HG03439 (cell line): ENCODE data around the gene C1orf52.
A peak's percentile ranks its signal among the peaks of the same experiment; 100 is the strongest.
"Not testable (repeated sequence)": the region's sequence is repeated elsewhere in the genome, so short reads cannot be mapped to it uniquely, and the experiment has no call there.

Experiments used
- ATAC-seq: cut with Tn5 transposase; IDR thresholded peaks from one replicate; pipeline ENCODE4 v1.9.1; 2021; ENCODE audit warnings: mild to moderate bottlenecking, moderate library complexity; ENCODE audit not compliant: unreplicated experiment

Gene C1orf52

GRCh38 chr1:85278853-85279314 lies 19.4 kb upstream of the C1orf52 start:
- no peak for ATAC-seq

- ATAC-seq: no peak
Observed at GRCh38 chr1:85277802-85278201, 18.3 kb upstream of the C1orf52 start.

GRCh38 chr1:85276978-85277639 lies 17.6 kb upstream of the C1orf52 start:
- no peak for ATAC-seq

- peak; percentile 97 for ATAC-seq
Observed at GRCh38 chr1:85276215-85276977, 16.9 kb upstream of the C1orf52 start, which contains the start of gene BCL10. TSS of gene BCL10 (minus strand) at chr1:85276632. CDS start at chr1:85276352, 280 bp downstream.

GRCh38 chr1:85275701-85276214 lies 16.3 kb upstream of the C1orf52 start:
- ATAC-seq: no peak

GRCh38 chr1:85274969-85275453 lies 15.5 kb upstream of the C1orf52 start:
- no peak for ATAC-seq

- ATAC-seq: no peak
Observed at GRCh38 chr1:85273397-85273796, 13.9 kb upstream of the C1orf52 start.

- ATAC-seq: no peak
Observed at GRCh38 chr1:85268801-85269585, 9.5 kb upstream of the C1orf52 start.

- ATAC-seq: no peak
Observed at GRCh38 chr1:85267313-85267712, 7.9 kb upstream of the C1orf52 start.

- no peak for ATAC-seq
Observed at GRCh38 chr1:85264150-85264549, 4.7 kb upstream of the C1orf52 start.

- ATAC-seq: no peak
Observed at GRCh38 chr1:85262985-85263384, 3.5 kb upstream of the C1orf52 start.

GRCh38 chr1:85259912-85260274 lies 431 bp upstream of the C1orf52 start:
- no peak for ATAC-seq

GRCh38 chr1:85258536-85259117 lies 835 bp downstream of the C1orf52 start:
- ATAC-seq: no peak

- not testable (repeated sequence) for ATAC-seq
Observed at GRCh38 chr1:85249042-85249441, 10.4 kb downstream of the C1orf52 start.

GRCh38 chr1:85245891-85246290 lies 13.6 kb downstream of the C1orf52 start:
- ATAC-seq: no peak

- no peak for ATAC-seq
Observed at GRCh38 chr1:85245456-85245855, 14.0 kb downstream of the C1orf52 start.

GRCh38 chr1:85244271-85245061 lies 15.0 kb downstream of the C1orf52 start:
- no peak for ATAC-seq

- ATAC-seq: no peak
Observed at GRCh38 chr1:85243372-85243771, 16.1 kb downstream of the C1orf52 start.

- no peak for ATAC-seq
Observed at GRCh38 chr1:85240643-85241042, 18.8 kb downstream of the C1orf52 start.

GRCh38 chr1:85240174-85240601 lies 19.3 kb downstream of the C1orf52 start:
- ATAC-seq: no peak
